ENCODE measurements around the gene NEK3.
"Not testable (repeated sequence)": the region's sequence is repeated elsewhere in the genome, so short reads cannot be mapped to it uniquely, and the experiment has no call there.

The NEK3 gene, protein sequence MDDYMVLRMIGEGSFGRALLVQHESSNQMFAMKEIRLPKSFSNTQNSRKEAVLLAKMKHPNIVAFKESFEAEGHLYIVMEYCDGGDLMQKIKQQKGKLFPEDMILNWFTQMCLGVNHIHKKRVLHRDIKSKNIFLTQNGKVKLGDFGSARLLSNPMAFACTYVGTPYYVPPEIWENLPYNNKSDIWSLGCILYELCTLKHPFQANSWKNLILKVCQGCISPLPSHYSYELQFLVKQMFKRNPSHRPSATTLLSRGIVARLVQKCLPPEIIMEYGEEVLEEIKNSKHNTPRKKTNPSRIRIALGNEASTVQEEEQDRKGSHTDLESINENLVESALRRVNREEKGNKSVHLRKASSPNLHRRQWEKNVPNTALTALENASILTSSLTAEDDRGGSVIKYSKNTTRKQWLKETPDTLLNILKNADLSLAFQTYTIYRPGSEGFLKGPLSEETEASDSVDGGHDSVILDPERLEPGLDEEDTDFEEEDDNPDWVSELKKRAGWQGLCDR

DNA sequence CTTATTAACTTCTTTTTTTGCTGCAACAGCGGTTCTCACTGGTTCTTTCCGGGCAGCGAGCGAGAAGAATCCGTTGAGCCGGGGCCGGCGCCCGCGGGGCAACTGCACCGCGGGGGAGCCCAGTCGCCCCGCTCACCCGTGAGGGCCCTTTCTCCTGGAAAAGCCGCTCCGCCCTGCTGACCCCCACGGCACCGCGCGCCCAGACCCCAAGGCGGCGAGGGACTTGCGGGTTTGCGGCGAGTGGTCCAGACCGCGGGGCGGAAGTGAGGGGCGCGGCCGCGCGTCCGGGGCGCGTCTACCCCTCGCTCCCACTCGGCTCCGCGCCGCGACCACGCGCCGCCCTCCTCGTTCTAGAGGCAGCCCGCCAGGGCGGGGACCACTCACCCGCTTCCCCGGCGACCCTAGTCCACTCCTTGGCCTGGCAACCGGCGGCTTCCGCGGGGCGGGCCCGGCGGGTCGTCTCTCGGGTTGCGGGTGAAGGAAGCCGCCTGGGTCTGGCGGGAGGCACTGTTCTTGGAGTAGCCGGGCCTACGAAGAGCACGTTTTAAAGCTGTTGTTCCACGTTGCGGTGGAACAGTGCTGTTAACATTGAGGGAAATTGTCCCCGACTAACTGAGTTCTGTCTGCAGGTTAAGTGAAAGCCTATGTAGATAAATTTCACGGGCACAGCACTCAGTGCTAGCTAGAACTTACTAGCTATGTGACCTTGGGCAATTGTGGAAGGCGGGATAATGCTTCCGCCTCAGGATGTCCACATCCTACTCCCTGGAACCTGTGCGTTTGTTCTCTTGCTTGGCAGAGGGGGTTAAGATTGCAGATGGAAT lies at the start of gene NEK3:
NEK3 (minus strand) TSS at position 439 of the 824 bp plus-strand sequence. CDS start 3,406 bp downstream, outside the sequence.
- DNase-seq, result peak; percentile 84

DNA sequence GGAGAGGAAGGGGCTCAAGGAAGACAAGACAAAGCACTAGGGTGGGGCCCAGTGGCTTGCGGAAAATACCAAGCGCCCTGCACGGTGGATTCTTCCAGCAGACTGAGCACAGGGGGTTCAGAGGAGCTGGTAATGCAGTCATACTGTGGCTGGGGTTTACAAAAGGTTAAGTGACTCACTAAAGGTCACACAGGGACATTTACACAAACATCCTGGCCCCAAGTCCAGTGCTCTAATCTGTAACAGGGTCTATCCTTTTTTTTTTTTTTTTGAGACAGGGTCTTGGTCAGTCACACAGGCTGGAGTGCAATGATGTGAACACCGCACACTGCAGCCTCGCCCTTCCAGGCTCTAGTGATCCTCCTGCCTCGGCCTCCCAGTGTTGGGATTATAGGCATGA lies 49.0 kb upstream of the NEK3 start:
- DNase-seq, result not testable (repeated sequence)

GRCh38 chr13:52207896-52208295 lies 48.5 kb upstream of the NEK3 start:
- not testable (repeated sequence) for DNase-seq

- not testable (repeated sequence) for DNase-seq
Measured at GRCh38 chr13:52207337-52207736, 47.9 kb upstream of the NEK3 start.

GRCh38 chr13:52204546-52204945 lies 45.1 kb upstream of the NEK3 start:
- DNase-seq, result peak; percentile 65

DNA sequence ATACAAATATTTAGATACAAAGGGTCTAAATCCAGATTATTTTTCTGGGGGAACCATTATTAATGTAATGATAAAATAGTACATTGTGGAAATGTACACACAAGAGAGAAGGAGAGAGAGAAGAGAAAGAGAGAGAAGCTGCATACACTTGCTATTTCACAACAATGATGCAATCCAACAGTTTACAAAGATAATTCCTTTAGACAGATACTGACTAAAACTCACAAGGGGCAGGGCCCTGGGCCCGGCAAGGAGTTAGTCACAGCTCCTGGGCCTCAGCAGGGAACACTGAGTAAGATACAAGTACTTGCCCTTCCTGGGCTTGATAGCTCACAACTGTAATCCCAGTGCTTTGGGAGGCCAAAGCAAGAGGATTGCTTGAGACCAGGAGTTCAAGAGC lies 44.5 kb upstream of the NEK3 start:
- DNase-seq, result peak; percentile 70

- not testable (repeated sequence) for DNase-seq
Measured at GRCh38 chr13:52202506-52202905, 43.1 kb upstream of the NEK3 start.

DNA sequence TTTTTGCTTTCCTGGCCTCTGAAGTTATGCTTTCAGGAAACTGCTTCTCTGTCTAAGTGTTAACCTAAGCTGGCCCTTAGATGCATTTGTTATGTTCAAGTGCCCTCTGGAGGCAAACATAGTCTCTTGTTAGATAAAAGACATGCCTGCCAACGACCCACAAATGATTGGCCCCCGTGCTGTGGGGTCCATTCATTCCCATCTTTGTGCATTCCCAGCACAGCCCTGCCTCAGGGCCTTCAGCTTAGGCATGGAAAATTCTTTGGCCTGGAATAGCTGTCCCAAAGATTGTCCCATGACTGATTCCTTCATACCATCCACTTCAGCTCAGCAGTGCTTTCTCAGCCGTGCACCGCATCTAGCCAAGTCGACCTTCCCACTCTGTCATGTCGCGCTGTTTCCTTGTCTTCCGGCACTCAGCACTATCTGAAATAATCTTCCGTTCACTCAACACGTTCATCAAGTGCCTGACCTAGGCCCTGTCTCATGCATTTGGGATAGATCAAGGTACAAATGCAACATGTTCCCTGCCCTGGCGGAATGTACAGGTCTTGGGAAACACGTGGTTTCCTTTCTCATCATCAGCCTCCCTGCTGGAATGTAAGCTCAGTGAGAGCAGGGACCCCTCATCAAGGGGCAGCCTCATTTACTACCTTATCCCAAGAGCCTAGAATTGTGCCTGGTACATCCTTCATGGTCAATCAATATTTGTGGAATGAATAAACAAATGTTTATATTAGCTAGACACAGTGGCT lies 42.2 kb upstream of the NEK3 start:
- DNase-seq, result peak; percentile 57

DNA sequence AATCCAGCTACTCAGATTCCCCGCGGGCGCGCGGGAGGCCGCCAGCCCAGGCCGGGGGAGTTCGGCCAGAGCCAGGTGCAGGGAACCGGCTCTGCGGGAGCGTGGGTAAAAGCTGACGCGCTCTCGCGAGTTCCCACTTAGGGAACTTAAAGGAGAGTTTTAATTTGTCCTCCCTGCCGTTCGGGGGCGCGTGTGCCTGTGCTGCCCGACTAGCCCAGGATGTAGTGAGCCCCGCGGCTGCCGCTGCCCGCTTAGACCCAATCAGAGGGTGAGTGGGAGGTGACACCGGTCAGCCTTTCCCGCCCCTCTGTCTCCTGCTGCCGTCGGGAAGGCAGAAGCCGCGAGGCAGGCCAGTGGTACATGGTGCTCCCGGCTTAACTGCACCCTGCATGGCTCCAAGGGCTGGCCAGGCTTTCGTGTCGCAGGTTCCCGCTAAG lies 36.0 kb upstream of the NEK3 start:
- DNase-seq, result peak; percentile 77

DNA sequence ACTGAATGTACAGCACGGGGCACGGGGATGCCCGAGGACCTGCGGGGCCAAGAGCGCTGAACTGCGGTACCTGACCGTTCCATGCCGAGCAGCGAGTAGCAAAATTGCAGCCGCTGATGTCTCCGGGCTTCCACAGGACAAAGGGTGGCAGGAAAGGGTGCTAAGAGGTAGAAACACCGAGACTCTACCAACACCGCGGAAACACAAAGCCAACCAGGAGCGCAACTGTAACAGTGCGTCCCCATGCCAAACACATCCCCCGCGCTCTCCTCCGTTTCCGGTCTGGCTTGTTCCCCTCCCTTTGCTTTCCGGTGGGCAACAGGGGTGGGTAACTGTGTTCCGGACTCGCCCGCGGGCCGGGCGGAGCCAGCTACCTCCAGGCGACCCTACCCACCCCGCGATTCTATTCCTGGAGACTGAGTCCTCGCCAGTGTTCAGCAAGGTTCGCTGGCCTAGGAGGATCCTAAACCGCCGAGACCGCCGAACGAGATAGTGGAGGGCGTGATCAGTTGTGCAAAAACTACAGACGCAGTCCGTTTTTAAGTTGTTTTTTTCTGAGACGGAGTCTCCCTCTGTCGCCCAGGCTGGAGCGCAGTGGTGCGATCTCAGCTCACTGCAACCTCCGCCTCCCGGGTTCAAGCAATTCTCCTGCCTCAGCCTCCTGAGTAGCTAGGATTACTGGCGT lies 34.9 kb upstream of the NEK3 start:
- peak; percentile 95 for DNase-seq

DNA sequence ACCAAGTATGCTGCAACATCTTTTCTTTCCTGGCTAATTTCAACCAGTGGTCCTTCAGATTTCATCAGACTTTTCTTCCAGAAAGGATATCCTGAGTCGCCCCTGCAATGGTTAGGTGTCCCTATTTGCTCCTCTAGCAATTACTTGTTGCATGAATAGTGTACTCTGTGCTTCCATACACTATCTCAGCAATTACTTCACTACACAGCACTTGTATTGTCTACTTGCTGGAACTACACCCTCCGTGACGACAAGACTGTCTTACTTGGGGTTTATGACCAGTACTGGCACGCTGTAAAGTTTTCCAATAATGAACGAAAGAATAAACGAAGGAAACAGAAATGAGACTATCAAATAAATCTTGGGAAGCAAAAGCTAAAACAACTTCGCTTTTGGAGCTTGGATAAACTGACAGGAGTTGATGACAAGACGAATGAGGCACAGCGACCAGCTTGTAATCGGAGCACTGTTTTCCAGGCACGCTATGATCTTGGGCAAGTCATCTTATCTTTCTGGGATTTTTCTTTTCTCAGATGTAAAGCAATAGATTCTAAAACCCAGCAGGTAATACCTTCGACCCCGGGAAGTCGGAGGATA lies 34.3 kb upstream of the NEK3 start:
- DNase-seq, result not testable (repeated sequence)

DNA sequence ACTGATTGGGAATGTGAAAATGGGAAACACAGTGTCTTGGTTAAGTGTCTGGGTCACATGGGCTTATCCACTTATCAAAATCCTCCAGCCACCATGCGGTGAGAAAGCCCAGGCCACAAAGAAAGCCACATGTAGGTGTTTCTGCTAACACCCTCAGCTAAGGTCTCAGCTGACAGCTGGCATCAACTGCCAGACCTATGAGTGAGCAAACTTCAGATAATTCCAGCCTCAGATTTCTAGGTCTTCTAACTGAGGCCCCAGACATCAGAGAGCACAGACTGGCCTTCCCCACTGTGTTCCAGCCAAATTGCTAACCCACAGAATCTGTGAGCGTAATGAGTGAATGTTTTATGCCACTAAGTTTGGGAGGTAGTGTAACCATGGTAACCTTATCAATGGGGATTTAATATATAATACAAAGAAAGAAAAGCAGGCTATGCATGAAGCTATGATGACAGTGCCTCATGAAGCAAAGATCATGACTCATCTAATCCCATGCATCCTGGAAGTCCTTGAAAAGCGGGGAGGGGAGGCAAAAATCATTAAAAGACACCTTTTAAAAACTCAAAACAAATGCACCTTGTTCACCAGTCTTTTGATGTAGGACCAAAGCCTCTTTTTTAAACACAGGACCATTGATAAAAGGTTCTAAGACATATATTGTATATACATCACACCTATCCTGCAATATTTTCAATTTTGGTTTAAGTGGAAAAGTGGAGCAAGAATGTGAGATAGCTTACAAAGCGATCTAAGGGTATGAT lies 28.2 kb upstream of the NEK3 start:
- not testable (repeated sequence) for DNase-seq

- no peak for DNase-seq
Measured at GRCh38 chr13:52187029-52187423, 27.6 kb upstream of the NEK3 start.

DNA sequence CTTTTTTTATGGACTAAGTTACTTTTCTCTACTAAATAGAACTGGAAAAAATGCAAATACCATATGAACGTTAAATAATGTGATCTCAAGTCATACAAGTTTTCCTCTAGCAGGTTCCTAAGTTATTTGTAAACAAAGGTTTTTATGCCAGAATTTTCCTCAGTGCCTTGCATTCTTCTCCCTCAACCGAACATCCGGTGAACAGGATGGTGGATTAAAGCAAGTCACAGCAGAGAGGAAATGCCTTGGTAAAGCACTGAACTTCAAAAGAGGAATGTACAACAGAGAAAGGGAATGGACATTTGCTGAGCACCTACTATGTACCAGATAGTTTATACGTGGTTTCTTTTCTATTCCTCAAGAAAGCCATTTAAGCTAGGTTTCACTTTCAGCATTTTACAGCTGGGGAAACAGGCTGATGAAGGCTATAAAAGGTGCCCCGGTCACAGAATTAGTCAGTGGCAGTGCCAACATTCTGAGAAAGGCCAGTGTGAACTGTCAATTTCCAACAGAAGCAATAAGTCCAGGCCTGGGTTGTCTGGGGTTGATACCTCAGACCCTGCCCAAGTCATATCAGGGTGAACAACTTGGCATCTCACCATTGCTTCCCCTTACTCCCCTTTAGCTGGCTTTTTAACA lies 22.0 kb upstream of the NEK3 start:
- not testable (repeated sequence) for DNase-seq

- DNase-seq, result no peak
Measured at GRCh38 chr13:52179925-52180324, 20.5 kb upstream of the NEK3 start.

- DNase-seq, result no peak
Measured at GRCh38 chr13:52177276-52177675, 17.9 kb upstream of the NEK3 start.

DNA sequence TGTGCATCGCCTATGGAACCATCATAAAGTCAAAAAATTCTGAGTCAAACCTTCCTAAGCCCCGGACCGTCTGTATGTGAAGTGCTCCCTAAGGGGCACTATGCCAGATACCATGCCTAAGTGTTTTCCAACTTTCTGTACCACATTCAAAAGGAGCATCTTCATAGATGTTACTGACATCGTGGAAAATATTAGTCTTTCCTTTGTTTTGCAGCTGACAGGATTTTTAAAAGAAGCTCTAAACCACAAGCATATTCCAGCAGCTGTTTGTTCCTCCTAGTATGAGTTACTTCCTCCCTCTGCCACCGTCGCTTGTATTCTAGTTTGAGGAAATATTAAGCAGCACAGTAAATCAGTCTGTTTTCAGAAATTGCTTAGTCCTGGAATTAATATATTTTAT lies 14.6 kb upstream of the NEK3 start:
- not testable (repeated sequence) for DNase-seq

DNA sequence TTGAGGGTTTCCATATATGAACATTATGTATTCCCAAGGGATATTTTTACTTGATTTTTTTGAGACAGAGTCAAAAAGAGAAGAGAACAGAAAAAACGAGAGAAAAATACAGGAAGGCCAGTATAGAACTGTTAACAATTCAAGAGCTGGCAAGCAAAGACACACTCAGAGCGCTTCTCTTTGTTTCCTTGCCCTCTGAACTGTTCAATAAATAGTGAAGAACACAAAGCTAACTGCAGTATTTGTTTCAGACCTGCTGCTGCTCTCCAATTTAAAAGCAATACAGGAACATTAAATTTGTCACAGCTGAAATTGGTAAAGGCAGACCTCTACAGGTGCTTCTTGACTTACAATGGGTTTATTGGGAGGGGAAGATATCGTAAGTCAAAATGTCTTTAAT lies 14.0 kb upstream of the NEK3 start:
- DNase-seq, result no peak

- DNase-seq, result not testable (repeated sequence)
Measured at GRCh38 chr13:52171686-52172085, 12.3 kb upstream of the NEK3 start.

- DNase-seq, result not testable (repeated sequence)
Measured at GRCh38 chr13:52170828-52171391, 11.5 kb upstream of the NEK3 start.

Measured in islet precursor cell (in vitro differentiated cells).